SKM-1 treated with dmso at 0.1 percent for 144 hours (cell line): ENCODE results near the gene SEC61G.

Experiments used
- DNase-seq: peaks from one replicate; lab custom pipeline; 2025; ENCODE audit not compliant: unreplicated experiment; lab: John Stamatoyannopoulos, UW

SEC61G gene

GRCh38 chr7:54769203-54769602 is 10.2 kb upstream of the SEC61G start:
- DNase-seq, result no peak

GRCh38 chr7:54764861-54765260 is 5.8 kb upstream of the SEC61G start:
- DNase-seq, result no peak

GRCh38 chr7:54757711-54758110 is 1.3 kb downstream of the SEC61G start:
- no peak for DNase-seq

GRCh38 chr7:54749200-54749599 is 9.8 kb downstream of the SEC61G start:
- no peak for DNase-seq

- no peak for DNase-seq
These were observed 11.8 kb downstream of the SEC61G start for GRCh38 chr7:54747234-54747633.

GRCh38 chr7:54743580-54743979 is 15.4 kb downstream of the SEC61G start:
- DNase-seq, result no peak

DNA sequence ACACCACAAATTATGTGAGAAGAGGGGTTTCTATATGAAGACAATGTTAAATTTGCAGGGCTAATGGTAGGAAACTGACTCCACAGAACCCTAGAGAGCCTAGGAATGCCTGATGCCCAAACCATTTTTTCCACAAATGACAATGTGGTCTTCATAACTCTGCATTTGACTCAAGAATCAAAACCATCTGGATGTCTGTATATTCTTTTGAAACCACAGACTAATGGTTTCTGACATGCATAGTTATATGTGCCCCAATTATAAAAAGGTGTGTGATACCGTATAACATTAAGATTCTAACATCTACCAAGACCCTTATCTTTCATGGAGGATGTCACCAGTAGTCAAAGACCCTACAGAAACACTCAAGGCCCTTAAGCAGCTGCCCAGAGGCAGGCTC is 20.3 kb downstream of the SEC61G start:
- no peak for DNase-seq

DNA sequence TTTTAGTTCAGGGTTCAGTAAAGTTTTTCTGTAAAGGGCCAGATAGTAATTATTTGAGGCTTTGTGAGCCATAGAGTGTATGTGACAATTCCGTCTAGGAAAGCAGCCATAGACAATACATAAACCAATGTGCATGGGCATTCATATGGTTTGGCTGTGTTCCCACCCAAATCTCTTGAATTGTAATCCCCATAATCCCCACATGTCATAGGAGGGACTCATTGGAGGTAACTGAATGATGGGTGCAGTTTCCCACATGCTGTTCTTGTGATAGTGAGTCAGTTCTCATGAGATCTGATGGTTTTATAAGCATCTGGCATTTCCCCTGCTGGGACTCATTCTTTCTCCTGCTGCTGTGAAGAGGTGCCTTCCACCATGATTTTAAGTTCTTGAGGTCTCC is 29.9 kb downstream of the SEC61G start:
- no peak for DNase-seq

DNA sequence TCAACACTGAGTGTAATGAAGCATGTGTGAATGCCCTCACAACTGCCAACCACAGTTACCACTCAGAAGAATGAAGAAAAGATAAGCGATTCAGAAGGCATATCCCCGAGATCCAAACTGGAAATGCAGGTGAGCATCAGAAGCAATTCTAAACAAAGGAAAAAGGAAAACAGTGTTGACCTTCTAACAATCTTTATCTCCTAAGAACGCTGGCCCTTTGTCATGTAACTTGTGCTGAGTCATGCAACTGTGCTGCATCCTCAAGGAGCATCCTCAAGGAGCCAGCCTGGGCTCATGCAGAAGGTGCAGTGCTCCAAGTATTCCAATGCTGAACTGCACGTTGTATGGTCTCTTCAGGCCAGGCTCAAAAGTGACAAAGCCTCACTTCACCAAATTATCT is 30.6 kb downstream of the SEC61G start:
- no peak for DNase-seq

GRCh38 chr7:54725255-54725654 is 33.8 kb downstream of the SEC61G start:
- no peak for DNase-seq

GRCh38 chr7:54722502-54722901 is 36.5 kb downstream of the SEC61G start:
- DNase-seq, result no peak

DNA sequence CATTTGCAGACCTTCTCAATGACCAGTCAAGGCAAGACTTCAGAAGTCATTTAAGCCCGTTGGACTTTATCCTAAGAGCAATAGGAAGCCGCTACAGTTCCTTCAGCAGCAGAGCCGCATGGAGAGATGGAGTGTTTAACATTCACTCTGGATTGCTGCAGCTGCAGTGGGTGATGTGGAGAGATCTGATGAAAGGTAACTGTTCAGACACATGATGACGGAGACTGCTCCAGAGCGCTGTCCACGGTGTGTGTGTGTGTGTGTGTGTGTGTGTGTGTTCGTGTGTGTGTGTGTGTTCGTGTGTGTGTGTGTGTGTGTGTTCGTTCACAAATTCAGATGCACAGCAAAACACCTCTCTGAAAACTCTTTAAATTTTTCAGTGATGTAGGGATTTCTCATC is 37.0 kb downstream of the SEC61G start:
- DNase-seq, result no peak

- DNase-seq, result no peak
These were observed 39.0 kb downstream of the SEC61G start for GRCh38 chr7:54719974-54720373.

DNA sequence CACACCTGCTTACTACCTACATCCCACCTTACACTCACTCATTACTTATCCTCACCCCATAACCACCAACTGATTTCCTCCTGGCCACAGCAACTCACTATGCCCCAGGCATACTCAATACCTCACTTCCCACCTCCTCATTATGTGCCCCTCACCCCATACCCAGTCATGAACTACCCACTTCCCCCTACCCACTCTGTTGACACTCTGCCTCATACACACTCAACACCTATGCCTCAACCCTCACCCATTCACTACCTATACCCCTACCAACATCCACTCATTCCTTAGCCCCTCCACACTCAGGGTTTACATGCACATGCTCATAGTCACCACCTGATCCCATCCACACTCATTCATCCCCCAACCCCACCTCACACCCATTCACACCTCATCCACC is 39.6 kb downstream of the SEC61G start:
- no peak for DNase-seq

- no peak for DNase-seq
These were observed 46.2 kb downstream of the SEC61G start for GRCh38 chr7:54712820-54713219.

DNA sequence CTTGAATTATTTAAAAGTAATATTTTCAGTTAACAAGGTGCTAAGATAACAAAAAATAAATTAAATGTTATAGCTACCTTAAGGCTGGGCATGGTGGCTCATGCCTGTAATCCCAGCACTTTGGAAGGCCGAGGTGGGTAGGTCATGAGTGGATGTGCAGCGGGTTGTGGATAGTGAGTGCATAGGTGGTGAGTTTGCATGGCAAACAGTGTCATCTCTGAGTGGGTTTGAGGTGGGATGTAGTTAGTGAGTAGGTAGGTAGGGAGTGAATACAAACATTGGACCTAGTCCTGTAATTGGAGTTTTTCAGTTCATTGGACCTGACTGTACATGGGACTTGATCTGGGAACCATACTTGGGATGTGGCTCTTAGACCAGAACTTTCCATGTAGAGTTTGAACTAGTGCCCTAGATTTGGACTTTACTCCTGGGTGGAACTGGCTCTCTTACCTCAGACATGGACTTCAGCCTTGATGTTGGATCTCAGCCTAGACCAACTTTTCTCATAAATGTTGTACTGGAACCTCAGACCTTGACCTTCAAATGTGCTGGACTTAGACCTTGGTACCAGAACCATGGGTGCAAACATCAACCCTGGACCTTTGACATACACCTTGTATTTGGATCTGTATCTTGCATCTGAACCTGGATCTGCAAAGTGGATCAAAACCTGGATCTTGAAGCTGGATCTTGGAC is 47.0 kb downstream of the SEC61G start:
- no peak for DNase-seq

DNA sequence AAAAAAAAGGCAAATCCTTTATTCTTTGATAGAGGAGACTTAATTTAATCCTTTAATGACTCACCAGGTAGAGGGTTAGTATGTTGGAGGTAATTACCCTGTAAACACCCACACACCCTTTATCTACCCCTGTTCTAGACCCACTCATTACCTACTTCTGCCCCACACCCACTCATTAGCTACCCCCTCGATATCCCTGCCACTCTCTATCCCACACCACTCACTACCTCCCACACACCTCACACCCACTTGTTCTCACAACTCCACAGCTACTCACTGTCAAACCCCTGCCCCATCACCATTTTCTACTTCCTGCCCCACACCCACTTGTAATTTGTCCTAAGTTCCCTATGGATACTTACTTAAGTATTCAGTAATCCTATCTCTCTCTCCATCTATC is 49.7 kb downstream of the SEC61G start:
- DNase-seq, result no peak

DNA sequence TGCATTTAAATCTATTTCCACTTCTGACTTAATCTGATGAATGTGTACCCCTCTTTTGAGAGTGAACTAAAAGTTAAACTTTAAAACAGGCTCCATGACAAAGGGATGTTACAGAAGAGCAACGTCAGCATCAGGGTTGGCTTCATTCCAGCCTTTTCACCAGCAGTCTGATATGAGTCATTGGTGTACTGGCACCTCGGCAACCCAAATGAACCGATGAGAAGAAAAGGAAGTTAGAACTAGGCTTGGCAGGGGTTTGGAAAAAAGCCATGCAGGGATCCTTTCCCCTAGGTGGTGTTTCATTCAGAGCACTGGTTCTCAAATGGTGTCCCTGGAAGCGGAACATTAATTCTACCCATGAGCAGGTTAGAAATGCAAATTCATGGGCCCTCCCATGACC is 53.6 kb downstream of the SEC61G start:
- DNase-seq, result peak; percentile 18

GRCh38 chr7:54704851-54705250 is 54.2 kb downstream of the SEC61G start:
- no peak for DNase-seq
